Neural cell (in vitro differentiated cells): Measurements from ENCODE around the gene ZSCAN2. TPM values are rescaled to one million over a fixed set of nuclear protein-coding genes. Genes with fewer than 3 reads are reported as not detected.

Experiments
- H2AFZ ChIP-seq: fragments of 200-600, 300-800 bp; sonication (generic), shearing (Covaris generic); 2 replicates; pipeline ENCODE4 v1.6.0; 2014; ENCODE audit warnings: low read depth, mild to moderate bottlenecking, antibody characterized with exemption, low read length, moderate library complexity
- H3F3A ChIP-seq: fragments of 200-600 bp; shearing (Covaris generic); 2 replicates; pipeline ENCODE4 v1.6.1; 2016; ENCODE audit warnings: mild to moderate bottlenecking, moderate library complexity, mixed read lengths, antibody characterized with exemption, low read length; ENCODE audit not compliant: insufficient read depth, poor library complexity, severe bottlenecking
- H3K27ac ChIP-seq: fragments of 200-600, 300-800 bp; sonication (generic), shearing (Covaris generic); 2 replicates; pipeline ENCODE4 v1.5.1; 2014; ENCODE audit warnings: mild to moderate bottlenecking, low read length, moderate library complexity
- H3K27me3 ChIP-seq: fragments of 300-800, 200-600 bp; sonication (generic), shearing (Covaris generic); 2 replicates; pipeline ENCODE4 v1.6.0; 2014; ENCODE audit warnings: mild to moderate bottlenecking, low read depth, low read length, moderate library complexity; ENCODE audit not compliant: insufficient read depth
- H3K36me3 ChIP-seq: fragments of 300-800, 200-600 bp; sonication (generic), shearing (Covaris generic); 2 replicates; pipeline ENCODE4 v1.5.1; 2014; ENCODE audit warnings: mild to moderate bottlenecking, antibody characterized with exemption, low read length, moderate library complexity; ENCODE audit not compliant: insufficient read depth
- H3K4me2 ChIP-seq: fragments of 300-800, 200-600 bp; sonication (generic), shearing (Covaris generic); 2 replicates; pipeline ENCODE4 v1.6.0; 2014; ENCODE audit warnings: mild to moderate bottlenecking, low read length
- H3K4me3 ChIP-seq: fragments of 300-800, 200-600 bp; sonication (generic), shearing (Covaris generic); 2 replicates; pipeline ENCODE4 v1.5.1; 2014; ENCODE audit warnings: mild to moderate bottlenecking, low read length, moderate library complexity
- H3K79me2 ChIP-seq: fragments of 200-600 bp; shearing (Covaris generic); replicated peaks from 2 replicates; pipeline ENCODE4 v1.6.0; 2014; ENCODE audit warnings: mild to moderate bottlenecking, low read length, moderate library complexity; ENCODE audit not compliant: insufficient read depth
- H3K9ac ChIP-seq: fragments of 300-800, 200-600 bp; sonication (generic), shearing (Covaris generic); 2 replicates; pipeline ENCODE4 v1.6.1; 2016; ENCODE audit warnings: mild to moderate bottlenecking, low read length, mixed read lengths
- H3K9me2 ChIP-seq: fragments of 200-600 bp; shearing (Covaris generic); 2 replicates; pipeline ENCODE4 v1.6.1; 2016; ENCODE audit warnings: mild to moderate bottlenecking, low read length, mixed read lengths; ENCODE audit not compliant: insufficient read depth
- H3K9me3 ChIP-seq: fragments of 200-600, 300-800 bp; sonication (generic), shearing (Covaris generic); 2 replicates; pipeline ENCODE4 v1.6.1; 2016; ENCODE audit warnings: mild to moderate bottlenecking, mixed run types, low read length, moderate library complexity, mixed read lengths
- H4K20me1 ChIP-seq: fragments of 200-600 bp; shearing (Covaris generic); 2 replicates; pipeline ENCODE4 v1.6.1; 2016; ENCODE audit warnings: mild to moderate bottlenecking, mixed run types; ENCODE audit not compliant: insufficient read depth
- EP300 ChIP-seq: fragments of 450-650 bp; conservative IDR thresholded peaks from 2 replicates; pipeline ENCODE4 v1.6.1; 2014; ENCODE audit warnings: antibody characterized with exemption, mild to moderate bottlenecking, moderate library complexity; ENCODE audit not compliant: poor library complexity, severe bottlenecking
- EZH2 ChIP-seq: fragments of 200-600, 300-800 bp; shearing (Covaris generic), sonication (generic); IDR thresholded peaks from 2 replicates; pipeline ENCODE4 v1.6.1; 2014; ENCODE audit warnings: antibody characterized with exemption, low read length, borderline replicate concordance, mild to moderate bottlenecking; ENCODE audit not compliant: insufficient read depth, poor library complexity, severe bottlenecking
- MXI1 ChIP-seq: fragments of 450-650 bp; conservative IDR thresholded peaks from 2 replicates; pipeline ENCODE4 v1.6.1; 2014; ENCODE audit warnings: antibody characterized with exemption, mild to moderate bottlenecking; ENCODE audit not compliant: poor library complexity, severe bottlenecking
- POLR2AphosphoS5 ChIP-seq: IDR thresholded peaks from 2 replicates; pipeline ENCODE4 v1.6.1; 2012
- RAD21 ChIP-seq: fragments of 450-650 bp; conservative IDR thresholded peaks from 2 replicates; pipeline ENCODE4 v1.6.1; 2014; ENCODE audit warnings: antibody characterized with exemption, mild to moderate bottlenecking, moderate library complexity
- SMC3 ChIP-seq: fragments of 450-650 bp; conservative IDR thresholded peaks from 2 replicates; pipeline ENCODE4 v1.6.1; 2014; ENCODE audit warnings: antibody characterized with exemption, mild to moderate bottlenecking, moderate library complexity; ENCODE audit not compliant: poor library complexity
- TAF1 ChIP-seq: IDR thresholded peaks from 2 replicates; pipeline ENCODE4 v1.6.1; 2012; ENCODE audit warnings: low read depth
- polyA plus RNA-seq: library from polyadenylated mRNA; depleted of rRNA; stranded (reverse); fragments of >200 nt; gene quantifications from 2 replicates; pipeline ENCODE4 v1.2.3, GENCODE V29; 2014
- TF ChIP-seq, protein P1 (sequence below): IDR thresholded peaks from 2 replicates; pipeline ENCODE4 v1.6.1; 2012; ENCODE audit warnings: borderline replicate concordance
- TF ChIP-seq, protein P2 (sequence below): fragments of 450-650 bp; IDR thresholded peaks from 2 replicates; pipeline ENCODE4 v1.5.1; 2014; ENCODE audit warnings: antibody characterized with exemption, mild to moderate bottlenecking, moderate library complexity; ENCODE audit not compliant: poor library complexity, severe bottlenecking

The ZSCAN2 gene
- polyA plus RNA-seq, 1 donor from 2014 or later: 55.6 TPM

DNA sequence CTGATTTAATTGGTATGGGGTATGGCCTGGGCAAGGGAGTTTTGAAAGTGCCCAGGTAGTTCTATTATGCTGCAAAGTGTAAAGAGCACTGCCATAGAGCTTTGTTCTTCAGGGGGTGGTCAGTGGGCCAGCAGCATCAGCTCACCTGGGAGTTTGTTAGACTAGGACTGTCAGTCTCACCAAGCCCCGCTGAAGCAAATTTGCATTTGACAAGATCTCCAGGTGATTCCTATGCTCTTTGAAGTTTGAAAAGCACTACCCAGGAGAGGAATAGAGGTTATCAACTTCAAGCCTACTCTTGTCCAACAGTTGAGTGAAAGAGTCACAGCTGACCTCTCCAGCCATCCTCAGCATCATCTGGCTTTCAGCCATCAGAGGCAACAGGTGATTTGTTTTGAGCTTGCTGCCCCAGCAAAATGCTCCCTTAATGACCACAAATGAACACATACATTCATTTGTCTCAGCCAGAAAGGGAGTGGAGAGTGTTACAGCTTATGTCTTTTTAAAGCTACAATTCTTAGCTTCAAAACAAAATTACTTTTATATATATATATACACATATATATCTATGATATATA lies 8.0 kb downstream of the ZSCAN2 start:
- Histone ChIP-seq H4K20me1 (peaks cover 18% of the 10 kb centered on the region), H3K4me3 (no peak overlapping the region), H3K9ac (no peak overlapping the region), H3K27ac (no peak overlapping the region), H3K36me3 (peaks cover 7% of the 10 kb centered on the region), H3K27me3 (no peaks in the 10 kb centered on the region), H3K9me2 (no peaks in the 10 kb centered on the region), H3F3A (no peaks in the 10 kb centered on the region), H3K4me2 (no peak overlapping the region), H3K9me3 (no peaks in the 10 kb centered on the region), H3K79me2 (peaks cover 65% of the 10 kb centered on the region), H2AFZ (no peak overlapping the region)
- no peak for TF ChIP-seq EP300
- TF ChIP-seq RAD21: no peak
- TF ChIP-seq EZH2: no peak
- TF ChIP-seq, protein P1, sequence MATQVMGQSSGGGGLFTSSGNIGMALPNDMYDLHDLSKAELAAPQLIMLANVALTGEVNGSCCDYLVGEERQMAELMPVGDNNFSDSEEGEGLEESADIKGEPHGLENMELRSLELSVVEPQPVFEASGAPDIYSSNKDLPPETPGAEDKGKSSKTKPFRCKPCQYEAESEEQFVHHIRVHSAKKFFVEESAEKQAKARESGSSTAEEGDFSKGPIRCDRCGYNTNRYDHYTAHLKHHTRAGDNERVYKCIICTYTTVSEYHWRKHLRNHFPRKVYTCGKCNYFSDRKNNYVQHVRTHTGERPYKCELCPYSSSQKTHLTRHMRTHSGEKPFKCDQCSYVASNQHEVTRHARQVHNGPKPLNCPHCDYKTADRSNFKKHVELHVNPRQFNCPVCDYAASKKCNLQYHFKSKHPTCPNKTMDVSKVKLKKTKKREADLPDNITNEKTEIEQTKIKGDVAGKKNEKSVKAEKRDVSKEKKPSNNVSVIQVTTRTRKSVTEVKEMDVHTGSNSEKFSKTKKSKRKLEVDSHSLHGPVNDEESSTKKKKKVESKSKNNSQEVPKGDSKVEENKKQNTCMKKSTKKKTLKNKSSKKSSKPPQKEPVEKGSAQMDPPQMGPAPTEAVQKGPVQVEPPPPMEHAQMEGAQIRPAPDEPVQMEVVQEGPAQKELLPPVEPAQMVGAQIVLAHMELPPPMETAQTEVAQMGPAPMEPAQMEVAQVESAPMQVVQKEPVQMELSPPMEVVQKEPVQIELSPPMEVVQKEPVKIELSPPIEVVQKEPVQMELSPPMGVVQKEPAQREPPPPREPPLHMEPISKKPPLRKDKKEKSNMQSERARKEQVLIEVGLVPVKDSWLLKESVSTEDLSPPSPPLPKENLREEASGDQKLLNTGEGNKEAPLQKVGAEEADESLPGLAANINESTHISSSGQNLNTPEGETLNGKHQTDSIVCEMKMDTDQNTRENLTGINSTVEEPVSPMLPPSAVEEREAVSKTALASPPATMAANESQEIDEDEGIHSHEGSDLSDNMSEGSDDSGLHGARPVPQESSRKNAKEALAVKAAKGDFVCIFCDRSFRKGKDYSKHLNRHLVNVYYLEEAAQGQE: no peak

DNA sequence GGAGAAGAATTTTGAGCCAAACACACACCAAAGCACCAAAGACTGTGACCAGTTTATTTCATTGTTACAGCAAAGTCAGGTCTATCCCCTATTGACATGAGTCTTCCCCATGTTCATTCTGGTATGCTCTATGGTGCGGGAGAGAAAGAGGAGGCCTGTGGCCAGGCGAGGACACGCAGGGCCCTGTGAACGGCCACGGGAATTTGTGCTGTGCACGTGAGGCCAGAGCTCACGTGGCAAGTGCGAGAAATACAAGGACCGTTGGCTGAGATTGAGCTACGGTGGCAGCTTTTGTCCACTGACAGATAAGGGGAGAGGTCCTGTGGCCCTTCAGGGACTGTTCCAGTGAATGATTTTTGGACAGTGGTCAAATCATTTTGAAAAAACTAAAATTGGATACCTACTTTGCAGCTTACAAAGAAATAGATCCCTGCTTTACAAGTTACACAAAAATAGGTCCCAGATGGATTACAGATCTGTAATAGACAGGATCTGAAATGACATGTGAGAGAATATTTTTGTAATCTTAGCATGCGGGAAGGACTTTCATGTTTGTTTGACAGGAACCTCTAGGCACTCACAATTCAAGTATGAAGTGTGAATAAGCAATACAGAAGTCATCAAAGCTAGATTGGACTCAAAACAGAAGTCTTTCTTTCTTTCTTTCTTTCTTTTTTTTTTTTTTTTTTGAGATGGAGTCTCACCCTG lies 9.2 kb downstream of the ZSCAN2 start:
- Histone ChIP-seq H3K27ac (no peak overlapping the region), H3K27me3 (no peaks in the 10 kb centered on the region), H3K36me3 (peaks cover 4% of the 10 kb centered on the region), H3F3A (no peaks in the 10 kb centered on the region), H2AFZ (no peak overlapping the region), H3K9me2 (no peaks in the 10 kb centered on the region), H3K9me3 (no peaks in the 10 kb centered on the region), H3K79me2 (peaks cover 54% of the 10 kb centered on the region), H3K4me2 (no peak overlapping the region), H3K4me3 (no peak overlapping the region), H4K20me1 (peaks cover 17% of the 10 kb centered on the region), H3K9ac (no peak overlapping the region)
- TF ChIP-seq EP300 (no peak), MXI1 (no peak), SMC3 (no peak), POLR2AphosphoS5 (no peak), TAF1 (no peak), RAD21 (no peak), EZH2 (no peak)
- TF ChIP-seq, protein P2, sequence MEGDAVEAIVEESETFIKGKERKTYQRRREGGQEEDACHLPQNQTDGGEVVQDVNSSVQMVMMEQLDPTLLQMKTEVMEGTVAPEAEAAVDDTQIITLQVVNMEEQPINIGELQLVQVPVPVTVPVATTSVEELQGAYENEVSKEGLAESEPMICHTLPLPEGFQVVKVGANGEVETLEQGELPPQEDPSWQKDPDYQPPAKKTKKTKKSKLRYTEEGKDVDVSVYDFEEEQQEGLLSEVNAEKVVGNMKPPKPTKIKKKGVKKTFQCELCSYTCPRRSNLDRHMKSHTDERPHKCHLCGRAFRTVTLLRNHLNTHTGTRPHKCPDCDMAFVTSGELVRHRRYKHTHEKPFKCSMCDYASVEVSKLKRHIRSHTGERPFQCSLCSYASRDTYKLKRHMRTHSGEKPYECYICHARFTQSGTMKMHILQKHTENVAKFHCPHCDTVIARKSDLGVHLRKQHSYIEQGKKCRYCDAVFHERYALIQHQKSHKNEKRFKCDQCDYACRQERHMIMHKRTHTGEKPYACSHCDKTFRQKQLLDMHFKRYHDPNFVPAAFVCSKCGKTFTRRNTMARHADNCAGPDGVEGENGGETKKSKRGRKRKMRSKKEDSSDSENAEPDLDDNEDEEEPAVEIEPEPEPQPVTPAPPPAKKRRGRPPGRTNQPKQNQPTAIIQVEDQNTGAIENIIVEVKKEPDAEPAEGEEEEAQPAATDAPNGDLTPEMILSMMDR: no peak
- TF ChIP-seq, protein P1: no peak
